HepG2 (cell line): ENCODE data around the gene HSD17B8. TPM values are rescaled to one million over a fixed set of nuclear protein-coding genes. Genes with fewer than 3 reads are reported as not detected.
A peak's percentile ranks its signal among the peaks of the same experiment; 100 is the strongest.

ENCODE experiments used
- AGO2 ChIP-seq: fragments of 200-400 bp; formaldehyde crosslinking; optimal IDR thresholded peaks from 2 replicates; pipeline ENCODE3; 2017; ENCODE audit warnings: mild to moderate bottlenecking, low read depth, low read length, moderate library complexity
- BATF2 ChIP-seq: sonication (generic); formaldehyde crosslinking; IDR thresholded peaks from 2 replicates; pipeline ENCODE4 v1.8.0; 2022; ENCODE audit warnings: mild to moderate bottlenecking, missing genetic modification reagents, moderate library complexity
- DNMT1 ChIP-seq: sonication (generic); formaldehyde crosslinking; IDR thresholded peaks from 2 replicates; pipeline ENCODE4 v1.5.1; 2020; ENCODE audit warnings: mild to moderate bottlenecking, missing genetic modification reagents
- GATAD1 ChIP-seq: IDR thresholded peaks from 2 replicates; pipeline ENCODE4 v1.6.1; 2016; ENCODE audit warnings: missing genetic modification reagents, missing compliant biosample characterization
- HCFC1 ChIP-seq: fragments of 150-350 bp; IDR thresholded peaks from 2 replicates; pipeline ENCODE4 v1.6.1; 2014; ENCODE audit warnings: low read depth, low read length
- IKZF4 ChIP-seq: sonication (generic); formaldehyde crosslinking; IDR thresholded peaks from 2 replicates; pipeline ENCODE4 v1.5.1; 2020; ENCODE audit warnings: borderline replicate concordance, mild to moderate bottlenecking, low read depth, missing genetic modification reagents; ENCODE audit errors: not compliant biosample characterization
- KDM4B ChIP-seq: sonication (generic); formaldehyde crosslinking; IDR thresholded peaks from 2 replicates; pipeline ENCODE4 v1.4.0; 2020; ENCODE audit warnings: missing genetic modification reagents
- MATR3 ChIP-seq: sonication (generic); formaldehyde crosslinking; IDR thresholded peaks from 2 replicates; pipeline ENCODE4 v1.4.0; 2020; ENCODE audit warnings: missing genetic modification reagents
- RELA ChIP-seq: sonication (generic); formaldehyde crosslinking; IDR thresholded peaks from 2 replicates; pipeline ENCODE4 v1.4.0; 2020; ENCODE audit warnings: missing genetic modification reagents
- SP4 ChIP-seq: sonication (generic); formaldehyde crosslinking; IDR thresholded peaks from 2 replicates; pipeline ENCODE4 v1.8.1; 2023; ENCODE audit warnings: mild to moderate bottlenecking, missing genetic modification reagents
- SPEN ChIP-seq: sonication (generic); formaldehyde crosslinking; IDR thresholded peaks from 2 replicates; pipeline ENCODE4 v1.5.1; 2020; ENCODE audit warnings: low read depth, mild to moderate bottlenecking, missing genetic modification reagents
- TBP ChIP-seq: sonication (generic); formaldehyde crosslinking; IDR thresholded peaks from 2 replicates; pipeline ENCODE4 v1.5.0; 2020; ENCODE audit warnings: missing genetic modification reagents
- TERF1 ChIP-seq: sonication (generic); formaldehyde crosslinking; IDR thresholded peaks from 2 replicates; pipeline ENCODE4 v1.8.0; 2022; ENCODE audit warnings: mild to moderate bottlenecking, missing genetic modification reagents, moderate library complexity
- TGIF2 ChIP-seq: IDR thresholded peaks from 2 replicates; pipeline ENCODE4 v1.6.1; 2016; ENCODE audit warnings: control low read depth, missing compliant biosample characterization
- THYN1 ChIP-seq: sonication (generic); formaldehyde crosslinking; IDR thresholded peaks from 2 replicates; pipeline ENCODE4 v1.8.1; 2023; ENCODE audit warnings: low read depth, mild to moderate bottlenecking, moderate library complexity, missing genetic modification reagents, borderline replicate concordance
- YEATS4 ChIP-seq: sonication (generic); formaldehyde crosslinking; IDR thresholded peaks from 2 replicates; pipeline ENCODE4 v1.4.0; 2020; ENCODE audit warnings: missing genetic modification reagents, borderline replicate concordance
- ZFX ChIP-seq: sonication (generic); formaldehyde crosslinking; IDR thresholded peaks from 2 replicates; pipeline ENCODE4 v1.4.0; 2020; ENCODE audit warnings: mild to moderate bottlenecking, low read depth, missing genetic modification reagents, moderate library complexity
- ZNF207 ChIP-seq: fragments of 450-650 bp; IDR thresholded peaks from 2 replicates; pipeline ENCODE4 v1.6.1; 2016; ENCODE audit warnings: antibody characterized with exemption, borderline replicate concordance
- ZNF776 ChIP-seq: sonication (generic); formaldehyde crosslinking; IDR thresholded peaks from 2 replicates; pipeline ENCODE4 v1.4.0; 2020; ENCODE audit warnings: mild to moderate bottlenecking, missing genetic modification reagents
- ZNF781 ChIP-seq: sonication (generic); formaldehyde crosslinking; IDR thresholded peaks from 2 replicates; pipeline ENCODE4 v1.5.1; 2020; ENCODE audit warnings: borderline replicate concordance, mild to moderate bottlenecking, missing genetic modification reagents; ENCODE audit errors: not compliant biosample characterization
- ZNF878 ChIP-seq: sonication (generic); formaldehyde crosslinking; IDR thresholded peaks from 2 replicates; pipeline ENCODE4 v1.8.1; 2023; ENCODE audit warnings: mild to moderate bottlenecking, missing genetic modification reagents, moderate library complexity
- ZNF879 ChIP-seq: sonication (generic); formaldehyde crosslinking; IDR thresholded peaks from 2 replicates; pipeline ENCODE4 v1.8.1; 2023; ENCODE audit warnings: missing genetic modification reagents
- polyA plus RNA-seq, 8 experiments: library from polyadenylated mRNA; depleted of rRNA in 3 of 8; stranded (reverse) in 7 of 8; unstranded in 1 of 8; fragments of >200 nt; fragmentation: Illumina TruSeq in 4 of 8; extraction: Trizol in 4 of 8; gene quantifications; 2 replicates each; pipeline versions ENCODE4 v1.2.1 to v1.2.3, GENCODE V29; 2011 to 2016; ENCODE audit warnings: low read depth in 4 of 8, missing spikeins in 1 of 8, mixed read lengths in 1 of 8; ENCODE audit not compliant: insufficient read depth in 1 of 8
- total RNA-seq, 5 experiments: library from RNA; depleted of rRNA; stranded (reverse); fragments of >200 nt; fragmentation: Illumina TruSeq; extraction: Trizol; gene quantifications; 2 replicates each; pipeline ENCODE4 v1.2.3, GENCODE V29; 2016; ENCODE audit warnings: low read depth in 1 of 5
- TF ChIP-seq, protein P1 (sequence below): IDR thresholded peaks from 2 replicates; pipeline ENCODE4 v1.6.1; 2016; ENCODE audit warnings: low read depth, borderline replicate concordance
- TF ChIP-seq, protein P2 (sequence below): sonication (generic); formaldehyde crosslinking; IDR thresholded peaks from 2 replicates; pipeline ENCODE4 v1.4.0; 2020; ENCODE audit warnings: mild to moderate bottlenecking, missing genetic modification reagents, borderline replicate concordance

HSD17B8 gene
- total and polyA plus RNA-seq, 2 of the 13 experiments (the other 11 are each of a cell fraction or from before 2014, with no cell fraction given), result 12.6 to 20.1 TPM

GRCh38 chr6:33199687-33200218 is 4.7 kb upstream of the HSD17B8 start (continued):
- TF ChIP-seq DNMT1 (no peak), TERF1 (CRISPR knock-in tag) (no peak), SPEN (no peak), ZNF207 (no peak), MATR3 (CRISPR knock-in tag) (no peak), GATAD1 (no peak), RELA (CRISPR knock-in tag) (no peak), YEATS4 (CRISPR knock-in tag) (0 out of 2 replicates have a peak, but pooled peaks have one; percentile 69), ZNF879 (CRISPR knock-in tag) (0 out of 2 replicates have a peak, but pooled peaks have one; percentile 75), ZFX (peak; percentile 94), ZNF781 (CRISPR knock-in tag) (no peak), TGIF2 (CRISPR knock-in tag) (peak; percentile 91), ZNF878 (CRISPR knock-in tag) (no peak), KDM4B (CRISPR knock-in tag) (peak; percentile 71), BATF2 (CRISPR knock-in tag) (peak; percentile 84; the same call in 1 of the 2 replicates), ZNF776 (CRISPR knock-in tag) (no peak), AGO2 (no peak), HCFC1 (no peak), SP4 (CRISPR knock-in tag) (no peak), IKZF4 (CRISPR knock-in tag) (no peak), TBP (CRISPR knock-in tag) (no peak), THYN1 (CRISPR knock-in tag) (no peak)
- TF ChIP-seq, protein P1, sequence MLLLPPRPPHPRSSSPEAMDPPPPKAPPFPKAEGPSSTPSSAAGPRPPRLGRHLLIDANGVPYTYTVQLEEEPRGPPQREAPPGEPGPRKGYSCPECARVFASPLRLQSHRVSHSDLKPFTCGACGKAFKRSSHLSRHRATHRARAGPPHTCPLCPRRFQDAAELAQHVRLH, result peak; percentile 41; the same call in 1 of the 2 replicates
- TF ChIP-seq, protein P2, sequence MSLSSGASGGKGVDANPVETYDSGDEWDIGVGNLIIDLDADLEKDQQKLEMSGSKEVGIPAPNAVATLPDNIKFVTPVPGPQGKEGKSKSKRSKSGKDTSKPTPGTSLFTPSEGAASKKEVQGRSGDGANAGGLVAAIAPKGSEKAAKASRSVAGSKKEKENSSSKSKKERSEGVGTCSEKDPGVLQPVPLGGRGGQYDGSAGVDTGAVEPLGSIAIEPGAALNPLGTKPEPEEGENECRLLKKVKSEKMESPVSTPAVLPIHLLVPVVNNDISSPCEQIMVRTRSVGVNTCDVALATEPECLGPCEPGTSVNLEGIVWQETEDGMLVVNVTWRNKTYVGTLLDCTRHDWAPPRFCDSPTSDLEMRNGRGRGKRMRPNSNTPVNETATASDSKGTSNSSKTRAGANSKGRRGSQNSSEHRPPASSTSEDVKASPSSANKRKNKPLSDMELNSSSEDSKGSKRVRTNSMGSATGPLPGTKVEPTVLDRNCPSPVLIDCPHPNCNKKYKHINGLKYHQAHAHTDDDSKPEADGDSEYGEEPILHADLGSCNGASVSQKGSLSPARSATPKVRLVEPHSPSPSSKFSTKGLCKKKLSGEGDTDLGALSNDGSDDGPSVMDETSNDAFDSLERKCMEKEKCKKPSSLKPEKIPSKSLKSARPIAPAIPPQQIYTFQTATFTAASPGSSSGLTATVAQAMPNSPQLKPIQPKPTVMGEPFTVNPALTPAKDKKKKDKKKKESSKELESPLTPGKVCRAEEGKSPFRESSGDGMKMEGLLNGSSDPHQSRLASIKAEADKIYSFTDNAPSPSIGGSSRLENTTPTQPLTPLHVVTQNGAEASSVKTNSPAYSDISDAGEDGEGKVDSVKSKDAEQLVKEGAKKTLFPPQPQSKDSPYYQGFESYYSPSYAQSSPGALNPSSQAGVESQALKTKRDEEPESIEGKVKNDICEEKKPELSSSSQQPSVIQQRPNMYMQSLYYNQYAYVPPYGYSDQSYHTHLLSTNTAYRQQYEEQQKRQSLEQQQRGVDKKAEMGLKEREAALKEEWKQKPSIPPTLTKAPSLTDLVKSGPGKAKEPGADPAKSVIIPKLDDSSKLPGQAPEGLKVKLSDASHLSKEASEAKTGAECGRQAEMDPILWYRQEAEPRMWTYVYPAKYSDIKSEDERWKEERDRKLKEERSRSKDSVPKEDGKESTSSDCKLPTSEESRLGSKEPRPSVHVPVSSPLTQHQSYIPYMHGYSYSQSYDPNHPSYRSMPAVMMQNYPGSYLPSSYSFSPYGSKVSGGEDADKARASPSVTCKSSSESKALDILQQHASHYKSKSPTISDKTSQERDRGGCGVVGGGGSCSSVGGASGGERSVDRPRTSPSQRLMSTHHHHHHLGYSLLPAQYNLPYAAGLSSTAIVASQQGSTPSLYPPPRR, result no peak; the same call in 1 of the 2 replicates
